ENCODE results near the gene PPFIA1.

PPFIA1 gene

DNA sequence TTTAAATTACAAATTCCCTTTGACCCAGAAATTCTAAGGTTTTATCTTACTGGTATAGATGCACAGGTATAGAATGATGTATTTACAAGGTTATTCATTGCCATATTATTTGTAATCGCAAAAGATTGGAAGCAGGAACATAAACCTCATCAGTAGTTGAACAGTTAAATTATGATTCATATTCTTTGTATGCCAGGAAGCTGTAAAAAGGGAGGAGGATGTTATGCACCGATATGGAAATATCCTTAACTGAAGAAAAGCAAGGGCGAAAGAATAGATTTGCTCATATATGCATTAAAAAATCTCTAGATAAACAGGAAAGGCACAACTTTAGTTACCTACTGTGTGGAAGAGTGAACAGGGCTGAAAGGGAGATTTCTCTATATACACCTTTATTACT, 36.7 kb downstream of the PPFIA1 start:
- TF ChIP-seq FOXK2 (IDR thresholded peaks at IDR 0.05) (no peak), CTBP1 (IDR thresholded peaks at IDR 0.05; ENCODE audit: borderline replicate concordance) (no peak), SUZ12 (IDR thresholded peaks at IDR 0.05) (no peak), LEF1 (IDR thresholded peaks at IDR 0.05; ENCODE audit: borderline replicate concordance) (no peak), NFRKB (IDR thresholded peaks at IDR 0.05) (no peak), ELF4 (IDR thresholded peaks at IDR 0.05) (no peak), FOXM1 (IDR thresholded peaks at IDR 0.05; ENCODE audit: borderline replicate concordance) (no peak), BHLHE40 (IDR thresholded peaks at IDR 0.05; ENCODE audit: borderline replicate concordance) (no peak), L3MBTL2 (conservative IDR thresholded peaks at IDR 0.05) (no peak), TARDBP (IDR thresholded peaks at IDR 0.05) (no peak), HDGF (IDR thresholded peaks at IDR 0.05; ENCODE audit: borderline replicate concordance) (no peak), ARNT (IDR thresholded peaks at IDR 0.05) (no peak)
- TF ChIP-seq, protein P1, sequence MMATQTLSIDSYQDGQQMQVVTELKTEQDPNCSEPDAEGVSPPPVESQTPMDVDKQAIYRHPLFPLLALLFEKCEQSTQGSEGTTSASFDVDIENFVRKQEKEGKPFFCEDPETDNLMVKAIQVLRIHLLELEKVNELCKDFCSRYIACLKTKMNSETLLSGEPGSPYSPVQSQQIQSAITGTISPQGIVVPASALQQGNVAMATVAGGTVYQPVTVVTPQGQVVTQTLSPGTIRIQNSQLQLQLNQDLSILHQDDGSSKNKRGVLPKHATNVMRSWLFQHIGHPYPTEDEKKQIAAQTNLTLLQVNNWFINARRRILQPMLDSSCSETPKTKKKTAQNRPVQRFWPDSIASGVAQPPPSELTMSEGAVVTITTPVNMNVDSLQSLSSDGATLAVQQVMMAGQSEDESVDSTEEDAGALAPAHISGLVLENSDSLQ (IDR thresholded peaks at IDR 0.05): no peak
- no peak for DNase-seq (ENCODE audit: extremely low spot score)
- CTCF ChIA-PET: interaction anchor here (0.6 kb wide), 1 partner anchor 44 kb away, joined by 4 read pairs; no protein-coding TSS in a partner anchor
- POLR2A ChIA-PET: no interaction called here

DNA sequence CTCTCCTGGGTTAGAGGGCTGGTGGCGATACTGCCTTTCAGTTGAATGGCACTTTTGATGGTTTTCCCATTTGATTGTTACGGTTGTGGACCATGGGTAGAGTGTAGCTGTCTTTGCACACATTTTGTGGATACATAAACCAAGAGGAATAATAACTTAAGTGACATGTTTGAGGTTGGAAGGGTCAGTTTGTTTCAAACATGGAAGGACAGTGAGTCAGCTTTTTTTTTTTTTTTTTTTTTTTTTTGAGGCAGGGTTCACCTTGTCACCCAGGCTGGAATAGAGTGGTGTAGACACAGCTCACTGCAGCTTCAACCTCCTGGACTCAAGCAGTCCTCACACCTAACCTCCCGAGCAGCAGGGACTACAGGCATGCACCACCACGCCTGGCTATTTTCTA, 41.1 kb downstream of the PPFIA1 start:
- no peak for TF ChIP-seq FOXA1 (IDR thresholded peaks at IDR 0.05)
- TF ChIP-seq, protein P1 (IDR thresholded peaks at IDR 0.05): no peak
- TF ChIP-seq BHLHE40 (IDR thresholded peaks at IDR 0.05; ENCODE audit: borderline replicate concordance): no peak
- no peak for TF ChIP-seq ZNF384 (IDR thresholded peaks at IDR 0.05)
- TF ChIP-seq NFRKB (IDR thresholded peaks at IDR 0.05): no peak
- TF ChIP-seq SP1 (IDR thresholded peaks at IDR 0.05): no peak
- TF ChIP-seq L3MBTL2 (conservative IDR thresholded peaks at IDR 0.05): no peak
- no peak for TF ChIP-seq ELF4 (IDR thresholded peaks at IDR 0.05)
- TF ChIP-seq SUZ12 (IDR thresholded peaks at IDR 0.05): no peak
- TF ChIP-seq HDGF (IDR thresholded peaks at IDR 0.05; ENCODE audit: borderline replicate concordance): no peak
- TF ChIP-seq ARNT (IDR thresholded peaks at IDR 0.05): no peak
- TF ChIP-seq CTBP1 (IDR thresholded peaks at IDR 0.05; ENCODE audit: borderline replicate concordance): no peak
- TF ChIP-seq LEF1 (IDR thresholded peaks at IDR 0.05; ENCODE audit: borderline replicate concordance): no peak
- DNase-seq (ENCODE audit: extremely low spot score): no peak
- ChIA-PET POLR2A (no interaction called here), CTCF (no interaction called here)

DNA sequence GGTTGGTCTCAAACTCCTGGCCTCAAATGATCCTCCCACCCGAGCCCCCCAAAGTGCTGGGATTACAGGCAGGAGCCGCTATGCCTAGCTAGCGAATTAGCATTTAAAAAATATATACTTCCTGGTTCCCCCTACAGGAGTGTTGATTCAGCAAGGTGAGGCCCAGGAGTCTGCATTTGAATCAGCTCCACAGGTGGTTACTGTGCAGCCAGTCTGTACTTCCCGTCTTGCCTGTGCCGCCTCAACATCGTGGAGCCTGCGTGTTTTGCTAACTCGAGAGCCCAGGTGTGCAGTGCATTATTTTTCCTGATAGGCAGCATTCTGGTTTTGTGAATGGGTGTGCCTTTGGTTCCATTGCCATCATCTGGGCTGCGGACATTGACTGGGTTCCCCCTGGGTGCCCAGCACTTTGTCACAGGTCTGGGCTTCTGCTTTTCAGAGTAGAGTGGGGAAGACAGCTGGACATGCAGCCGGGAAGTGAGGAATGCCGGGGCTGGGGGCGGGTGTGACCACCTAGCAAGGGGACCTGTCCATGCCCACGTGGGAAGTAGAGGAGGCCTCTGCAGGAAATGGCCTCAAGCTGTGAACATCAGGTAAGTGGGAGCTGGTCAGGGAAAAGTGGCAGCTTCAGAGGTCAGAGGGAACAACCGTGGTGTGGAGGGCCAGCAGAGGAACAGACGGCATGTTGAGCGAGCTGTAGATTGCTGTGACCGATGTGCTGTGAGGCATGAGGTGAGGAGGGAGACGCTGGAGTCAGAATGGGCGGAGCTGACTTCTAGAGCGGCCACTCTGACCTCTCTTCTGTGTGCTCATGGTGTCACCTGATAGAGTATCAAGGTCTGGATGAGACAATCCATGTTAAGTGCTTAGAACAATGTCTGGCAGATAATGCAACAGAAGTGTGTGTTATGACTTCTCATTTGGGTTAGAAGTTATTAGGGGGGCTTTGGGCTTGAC, 42.2 kb downstream of the PPFIA1 start:
- DNase-seq (ENCODE audit: extremely low spot score): no peak
- no peak for TF ChIP-seq FOXA1 (IDR thresholded peaks at IDR 0.05)
- TF ChIP-seq ELF4 (IDR thresholded peaks at IDR 0.05): no peak
- no peak for TF ChIP-seq LEF1 (IDR thresholded peaks at IDR 0.05; ENCODE audit: borderline replicate concordance)
- no peak for TF ChIP-seq FOXK2 (IDR thresholded peaks at IDR 0.05)
- no peak for TF ChIP-seq BHLHE40 (IDR thresholded peaks at IDR 0.05; ENCODE audit: borderline replicate concordance)
- no peak for TF ChIP-seq SUZ12 (IDR thresholded peaks at IDR 0.05)
- no peak for TF ChIP-seq HDGF (IDR thresholded peaks at IDR 0.05; ENCODE audit: borderline replicate concordance)
- no peak for TF ChIP-seq SP1 (IDR thresholded peaks at IDR 0.05)
- TF ChIP-seq NFRKB (IDR thresholded peaks at IDR 0.05): no peak
- no peak for TF ChIP-seq TARDBP (IDR thresholded peaks at IDR 0.05)
- TF ChIP-seq CTBP1 (IDR thresholded peaks at IDR 0.05; ENCODE audit: borderline replicate concordance): no peak
- no peak for TF ChIP-seq L3MBTL2 (conservative IDR thresholded peaks at IDR 0.05)
- CTCF ChIA-PET: no interaction called here
- POLR2A ChIA-PET: no interaction called here

DNA sequence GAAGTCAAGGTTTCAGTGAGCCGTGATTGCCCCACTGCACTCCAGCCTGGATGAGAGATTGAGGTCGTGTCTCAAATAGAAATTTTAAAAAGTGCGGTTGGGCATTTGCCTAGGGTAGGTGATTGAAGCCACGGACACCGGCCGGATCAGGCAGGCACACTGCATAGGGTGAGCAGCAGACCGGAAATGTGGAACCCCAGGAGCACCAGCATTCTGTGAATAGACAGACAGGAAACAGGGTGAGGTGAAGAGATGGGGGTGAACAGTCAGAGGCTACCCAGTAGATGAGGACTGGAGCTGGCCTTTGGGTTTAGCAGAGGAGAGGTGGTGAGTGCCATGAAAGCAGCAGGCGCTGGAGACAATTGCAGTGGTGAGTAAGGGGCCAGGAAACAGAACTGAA, 43.5 kb downstream of the PPFIA1 start:
- ChIA-PET POLR2A (no interaction called here), CTCF (no interaction called here)
- DNase-seq (ENCODE audit: extremely low spot score): no peak

DNA sequence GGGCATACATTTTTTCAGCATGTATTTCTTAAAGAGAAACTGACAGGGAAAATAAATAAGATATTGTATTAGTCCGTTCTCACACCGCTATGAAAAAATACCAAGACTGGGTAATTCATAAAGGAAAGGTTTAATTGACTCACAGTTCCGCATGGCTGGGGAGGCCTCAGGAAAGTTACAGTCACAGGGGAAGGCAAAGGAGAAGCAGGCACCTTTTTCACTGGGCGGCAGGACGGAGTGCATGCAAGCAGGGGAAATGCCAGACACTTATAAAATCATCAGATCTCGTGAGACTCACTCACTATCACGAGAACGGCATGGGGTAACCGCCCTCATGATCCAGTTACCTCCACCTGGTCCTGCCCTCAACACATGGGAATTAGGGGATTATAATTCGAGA, 44.2 kb downstream of the PPFIA1 start:
- no peak for TF ChIP-seq SP1 (IDR thresholded peaks at IDR 0.05)
- TF ChIP-seq FOXM1 (IDR thresholded peaks at IDR 0.05; ENCODE audit: borderline replicate concordance): no peak
- no peak for TF ChIP-seq ARNT (IDR thresholded peaks at IDR 0.05)
- TF ChIP-seq, protein P1 (IDR thresholded peaks at IDR 0.05): no peak
- TF ChIP-seq FOXA1 (IDR thresholded peaks at IDR 0.05): no peak
- no peak for TF ChIP-seq BHLHE40 (IDR thresholded peaks at IDR 0.05; ENCODE audit: borderline replicate concordance)
- no peak for TF ChIP-seq ZNF384 (IDR thresholded peaks at IDR 0.05)
- no peak for TF ChIP-seq NFRKB (IDR thresholded peaks at IDR 0.05)
- no peak for TF ChIP-seq LEF1 (IDR thresholded peaks at IDR 0.05; ENCODE audit: borderline replicate concordance)
- no peak for TF ChIP-seq FOXK2 (IDR thresholded peaks at IDR 0.05)
- ChIA-PET POLR2A (no interaction called here), CTCF (no interaction called here)
- no peak for DNase-seq (ENCODE audit: extremely low spot score)

More for the DNA sequence above, 43.5 kb downstream of the PPFIA1 start:
- TF ChIP-seq BHLHE40 (IDR thresholded peaks at IDR 0.05; ENCODE audit: borderline replicate concordance) (no peak), ZNF384 (IDR thresholded peaks at IDR 0.05) (no peak), FOXA1 (IDR thresholded peaks at IDR 0.05) (no peak), NFRKB (IDR thresholded peaks at IDR 0.05) (no peak), FOXM1 (IDR thresholded peaks at IDR 0.05; ENCODE audit: borderline replicate concordance) (no peak), HDGF (IDR thresholded peaks at IDR 0.05; ENCODE audit: borderline replicate concordance) (no peak), SP1 (IDR thresholded peaks at IDR 0.05) (no peak), SUZ12 (IDR thresholded peaks at IDR 0.05) (no peak), ELF4 (IDR thresholded peaks at IDR 0.05) (no peak)
- TF ChIP-seq, protein P1 (IDR thresholded peaks at IDR 0.05): no peak

All from HEK293T (cell line).